ENCODE data around the gene SCEL.
A peak's percentile ranks its signal among the peaks of the same experiment; 100 is the strongest.
"Not testable (repeated sequence)": the region's sequence is repeated elsewhere in the genome, so short reads cannot be mapped to it uniquely, and the experiment has no call there.

Gene SCEL

DNA sequence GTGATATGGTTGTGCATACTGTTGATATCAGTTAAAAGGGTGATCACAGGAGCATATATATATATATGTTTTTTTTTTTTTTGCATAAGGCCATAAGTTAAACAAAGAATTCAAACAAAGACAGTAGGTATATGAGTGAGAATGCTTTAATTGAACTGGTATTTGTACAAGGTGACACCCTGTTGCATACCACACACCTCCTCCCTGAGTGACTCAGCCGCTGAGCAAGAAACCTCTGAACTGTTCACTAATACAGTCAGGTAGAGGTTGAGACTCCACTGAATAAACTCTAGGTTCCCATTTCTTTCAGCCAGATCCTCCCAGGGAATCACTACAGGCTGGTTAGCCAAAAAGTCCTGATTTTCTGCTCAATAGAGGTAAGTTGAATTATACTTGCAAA lies at the start of gene SCEL:
SCEL (plus strand) TSS at position 259 of the 400 bp plus-strand sequence. CDS start 20,170 bp downstream, outside the sequence.
- DNase-seq = no peak

DNA sequence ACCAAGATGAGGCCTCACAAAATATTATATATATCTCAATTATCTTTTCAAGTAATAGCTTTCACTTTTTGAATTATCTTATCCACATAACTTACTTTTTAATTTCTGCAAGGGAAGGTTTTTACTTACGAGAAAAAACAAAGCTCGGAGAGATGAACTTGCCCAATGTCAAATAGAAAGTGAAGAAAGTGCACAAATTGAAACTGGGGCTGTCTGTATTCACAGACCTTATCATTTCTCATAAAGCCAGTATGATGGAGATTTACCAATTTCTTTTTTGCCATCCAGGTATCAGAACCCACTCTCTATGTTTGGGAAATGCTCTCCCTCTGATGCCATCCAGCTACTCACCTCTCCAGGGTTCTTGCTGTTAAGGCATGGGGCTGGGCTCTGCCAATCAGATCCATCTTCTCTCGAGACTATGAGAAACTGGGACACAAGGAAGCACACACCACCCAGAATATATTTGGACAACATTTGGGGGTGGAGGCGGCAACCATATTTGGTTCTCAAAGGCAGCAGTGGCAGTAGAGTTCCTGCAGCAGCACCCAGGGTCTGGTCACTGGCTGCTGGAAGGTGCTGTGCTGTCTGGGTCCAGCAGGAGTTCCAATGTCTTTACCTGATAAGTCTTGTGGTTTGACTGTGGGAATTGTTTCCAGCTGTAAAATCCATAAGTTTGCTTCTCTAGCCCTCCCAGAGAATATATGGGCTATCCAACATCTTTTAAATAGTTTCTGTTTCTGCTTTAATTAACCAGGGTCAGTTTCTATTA lies 45.8 kb upstream of the SCEL start:
- DNase-seq = no peak

DNA sequence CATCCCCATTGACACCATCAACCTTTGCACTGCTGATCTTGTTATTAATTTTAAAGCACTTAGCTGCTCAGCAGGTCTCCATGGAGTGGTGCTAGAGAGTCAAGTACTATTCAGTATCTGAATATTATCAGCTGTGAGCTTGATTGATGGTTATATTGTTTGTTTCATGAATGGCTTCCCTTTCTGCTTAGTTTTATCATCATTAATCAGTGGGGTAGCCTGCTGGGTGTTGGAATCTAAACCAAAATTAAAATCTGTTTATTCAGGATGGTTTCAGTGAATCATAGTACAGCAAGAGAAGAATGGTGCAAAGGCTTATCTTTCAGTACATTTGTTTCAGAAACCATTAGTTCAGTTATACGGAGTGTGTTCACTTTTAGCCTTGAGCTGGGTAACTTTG lies 42.5 kb upstream of the SCEL start:
- DNase-seq = peak; percentile 37

GRCh38 chr13:77494226-77494625 lies 41.3 kb upstream of the SCEL start:
- DNase-seq = no peak

DNA sequence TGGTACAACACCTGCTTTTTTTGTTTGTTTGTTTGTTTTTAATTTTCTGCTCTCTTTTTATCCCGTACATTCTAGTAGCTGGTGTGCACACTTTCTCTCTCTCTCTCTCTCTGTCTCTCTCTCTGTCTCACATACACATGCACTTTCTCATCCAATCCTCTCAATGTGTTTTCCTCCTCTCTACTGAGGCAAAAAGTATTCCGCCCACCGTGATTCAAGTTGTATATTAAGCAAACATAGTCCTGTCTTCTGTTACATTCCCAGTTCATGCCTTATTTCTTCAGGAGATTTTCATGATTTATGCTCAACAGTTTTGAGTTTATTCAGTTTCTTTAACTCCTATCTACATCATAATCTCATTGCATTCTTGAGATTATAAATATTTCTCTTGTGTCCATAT lies 38.2 kb upstream of the SCEL start:
- DNase-seq = no peak

- no peak for DNase-seq
Observed at GRCh38 chr13:77497835-77498234, 37.7 kb upstream of the SCEL start.

- DNase-seq = no peak
Observed at GRCh38 chr13:77502104-77502720, 33.3 kb upstream of the SCEL start.

GRCh38 chr13:77503398-77503797 lies 32.1 kb upstream of the SCEL start:
- no peak for DNase-seq

DNA sequence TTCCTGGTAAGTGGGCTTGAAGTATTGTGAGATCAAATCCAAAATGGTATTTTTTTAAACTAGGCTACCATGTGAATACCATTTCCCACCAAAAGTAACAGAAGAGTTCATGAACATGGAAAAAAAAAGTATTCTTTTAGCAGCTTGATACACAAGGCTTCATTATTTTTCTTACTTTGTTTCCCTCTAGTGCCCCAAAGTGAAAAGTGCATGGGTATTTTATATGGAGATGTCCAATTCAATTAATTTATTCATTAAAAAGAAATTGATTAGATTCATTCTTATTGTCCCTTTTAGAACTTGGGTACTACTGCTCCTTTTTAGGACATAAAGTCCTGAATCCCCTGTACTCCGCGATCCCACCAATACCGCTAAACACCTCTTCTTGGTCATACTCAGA lies 28.6 kb upstream of the SCEL start:
- DNase-seq = no peak

GRCh38 chr13:77507931-77508776 lies 27.4 kb upstream of the SCEL start:
- DNase-seq = no peak

GRCh38 chr13:77508959-77509620 lies 26.4 kb upstream of the SCEL start:
- no peak for DNase-seq

DNA sequence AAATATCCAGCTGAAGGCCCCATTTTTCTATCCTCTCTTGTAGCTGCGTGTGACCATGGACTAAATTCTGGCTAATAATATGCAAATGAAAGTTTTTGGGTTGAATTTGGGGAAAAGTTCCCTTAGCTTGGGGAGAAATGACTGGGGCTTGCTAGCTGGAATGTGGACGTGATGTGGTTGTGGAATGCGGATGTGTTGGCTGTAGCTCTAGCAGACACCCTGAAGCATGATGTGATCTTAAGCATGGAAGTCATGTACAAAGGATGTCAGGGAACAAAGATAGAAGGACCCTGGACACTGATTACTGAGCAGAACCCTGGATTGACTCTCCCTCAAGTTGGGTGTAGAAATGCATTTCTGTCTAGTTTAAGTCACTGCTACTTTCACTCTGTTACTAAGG lies 25.4 kb upstream of the SCEL start:
- DNase-seq = no peak

DNA sequence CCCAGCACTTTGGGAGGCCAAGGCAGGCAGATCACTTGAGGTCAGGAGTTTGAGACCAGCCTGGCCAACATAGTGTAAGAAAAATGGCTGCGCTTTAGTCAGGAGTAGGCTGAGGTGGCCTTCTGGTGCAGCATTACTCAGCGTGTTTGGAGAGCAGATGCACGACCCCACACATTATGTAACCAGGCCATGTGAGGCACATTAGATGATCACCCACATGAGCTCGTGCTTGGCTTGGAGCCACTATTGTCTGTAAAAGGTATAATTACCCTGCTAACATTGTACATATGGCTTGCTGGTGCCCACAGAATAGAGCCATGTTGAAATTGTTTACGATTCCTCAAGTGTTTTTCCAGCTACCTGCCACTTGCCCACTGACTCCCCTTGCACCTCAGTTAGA lies 24.0 kb upstream of the SCEL start:
- peak; percentile 93 for DNase-seq

- DNase-seq = no peak
Observed at GRCh38 chr13:77513719-77514335, 21.7 kb upstream of the SCEL start.

DNA sequence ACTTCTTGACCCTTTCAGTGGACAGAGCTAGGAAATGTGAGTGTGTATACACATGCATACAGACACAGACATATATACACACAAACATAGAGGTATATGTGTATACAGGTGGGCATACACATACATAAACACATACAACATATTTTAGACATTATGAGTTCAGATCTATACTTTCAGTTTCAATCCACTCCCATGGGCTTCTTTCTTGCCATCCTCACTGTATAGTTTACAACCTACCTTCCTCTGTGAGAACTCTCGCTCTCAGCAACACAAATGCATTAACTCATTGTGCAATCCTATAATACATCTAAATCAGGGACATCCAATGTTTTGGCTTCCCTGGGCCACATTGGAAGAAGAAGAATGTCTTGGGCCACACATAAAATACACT lies 21.2 kb upstream of the SCEL start:
- no peak for DNase-seq

DNA sequence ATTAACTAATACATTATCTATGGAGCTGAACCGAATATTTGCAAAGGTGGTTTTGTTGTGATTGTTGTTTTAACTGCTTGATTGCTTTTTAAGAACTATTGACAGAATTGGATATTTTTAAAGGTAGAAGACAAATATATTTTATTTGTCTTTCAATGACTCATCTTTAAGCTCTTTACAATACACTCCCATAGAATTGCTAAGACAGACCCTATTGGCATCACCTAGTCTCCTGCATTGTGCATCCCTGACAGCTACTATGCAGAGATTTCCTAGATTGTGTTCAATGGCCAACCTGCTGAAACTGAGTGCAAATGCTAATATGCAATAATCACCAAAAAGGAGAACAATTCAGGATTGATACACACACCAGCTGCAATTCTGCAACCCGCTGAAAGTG lies 19.7 kb upstream of the SCEL start:
- DNase-seq = no peak

- DNase-seq = no peak
Observed at GRCh38 chr13:77516342-77516789, 19.1 kb upstream of the SCEL start.

DNA sequence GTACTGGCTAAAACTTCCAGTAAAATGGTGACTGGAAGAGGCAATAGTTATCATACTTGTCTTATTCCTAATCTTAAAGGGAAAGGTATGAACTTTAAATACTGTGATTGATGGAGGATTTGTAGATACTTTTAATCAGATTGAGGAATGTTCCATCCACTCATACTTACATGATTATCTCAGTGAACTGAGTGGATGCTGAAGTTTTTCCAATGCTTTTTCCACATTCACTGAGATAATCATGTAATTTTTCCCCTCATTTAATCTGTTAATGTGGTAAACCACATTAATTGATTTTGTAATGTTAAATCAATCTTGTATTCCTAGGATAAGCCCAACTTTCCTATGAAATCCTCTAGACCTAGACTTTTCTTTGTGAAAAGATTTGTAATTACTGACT lies 17.2 kb upstream of the SCEL start:
- no peak for DNase-seq

DNA sequence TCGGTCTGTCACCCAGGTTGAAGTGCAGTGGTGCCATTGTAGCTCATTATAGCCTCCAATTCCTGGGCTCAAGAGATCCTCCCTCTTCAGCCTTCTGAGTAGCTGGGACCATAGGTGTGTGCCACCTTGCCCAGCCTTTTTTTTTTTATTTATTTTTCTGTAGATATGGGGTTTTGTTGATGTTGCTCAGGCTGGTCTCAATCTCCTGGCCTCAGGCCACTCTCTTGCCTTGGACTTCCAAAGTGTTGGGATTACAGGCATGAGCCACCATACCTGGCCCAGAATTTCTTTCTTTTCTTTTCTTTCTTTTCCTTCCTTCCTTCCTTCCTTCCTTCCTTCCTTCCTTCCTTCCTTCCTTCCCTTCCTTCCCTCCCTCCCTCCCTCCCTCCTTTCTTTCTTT lies 16.1 kb upstream of the SCEL start:
- DNase-seq = not testable (repeated sequence)

DNA sequence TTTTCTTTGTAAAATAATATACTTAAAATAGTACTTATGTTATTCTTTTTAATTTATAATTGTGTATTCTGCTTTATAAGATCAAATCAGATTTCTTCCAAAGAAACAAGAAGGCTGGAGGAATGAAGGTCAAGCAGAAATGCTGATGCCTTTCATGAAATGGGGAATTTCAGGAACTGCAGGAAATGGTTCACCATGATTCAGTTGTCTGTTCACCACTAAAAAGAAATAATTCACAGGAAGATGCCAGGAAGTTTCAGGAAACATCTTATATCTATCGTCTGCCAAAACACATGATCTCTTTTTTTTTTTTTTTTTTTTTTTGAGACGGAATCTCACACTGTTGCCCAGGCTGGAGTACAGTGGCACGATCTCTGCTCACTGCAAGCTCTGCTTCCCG lies 15.7 kb upstream of the SCEL start:
- no peak for DNase-seq

GRCh38 chr13:77521194-77521593 lies 14.3 kb upstream of the SCEL start:
- no peak for DNase-seq

DNA sequence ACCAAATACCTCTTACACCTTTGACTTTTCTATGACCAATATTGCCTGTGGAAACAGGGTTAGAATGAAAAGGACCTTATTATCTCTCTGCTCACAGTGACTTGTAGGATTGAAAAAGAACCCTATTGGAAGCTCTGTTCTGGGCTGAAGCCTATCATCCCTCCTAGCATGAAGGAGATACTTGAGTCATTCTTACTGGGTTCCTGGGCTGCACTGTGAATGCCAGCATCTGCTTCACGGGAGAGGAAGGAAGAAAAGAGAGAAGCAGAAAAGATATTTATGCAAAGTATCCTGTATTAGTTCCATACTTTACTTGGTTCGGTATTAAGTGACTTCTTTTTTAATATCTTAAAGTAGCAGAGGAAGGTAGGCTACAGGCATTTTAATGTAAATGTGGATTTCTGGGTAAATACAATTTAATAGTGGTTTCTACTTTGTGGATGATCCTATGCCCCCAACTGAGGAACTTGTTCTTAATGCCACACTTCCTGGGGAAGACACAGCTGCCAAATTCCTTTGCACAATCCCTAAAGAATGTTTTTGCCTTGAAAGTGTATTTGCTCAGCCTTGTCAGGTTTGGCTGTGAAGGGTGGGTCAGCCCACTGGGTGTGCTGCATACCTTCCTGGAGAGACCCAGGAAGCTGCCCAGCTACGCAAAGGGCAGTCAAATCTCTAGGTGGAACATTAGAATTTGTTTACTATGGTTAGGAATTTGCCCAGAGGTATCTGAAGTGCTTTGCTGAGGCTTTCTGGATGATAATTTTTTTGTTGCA lies 13.7 kb upstream of the SCEL start:
- DNase-seq = no peak

All from NCI-H2171 (cell line).